GM23338 (cell line): ENCODE data around the gene ATP9B. TPM values are rescaled to one million over a fixed set of nuclear protein-coding genes. Genes with fewer than 3 reads are reported as not detected.

Experiments used
- ATAC-seq: fragments of 200-7000 bp; cut with Tn5 transposase; 3 replicates; pipeline ENCODE4 v1.9.1; 2020
- DNase-seq: peaks from one replicate; pipeline ENCODE4 v3.0.0-alpha.2; 2015; ENCODE audit warnings: low spot score
- H2AFZ ChIP-seq: fragments of 200-600 bp; sonication (generic); 2 replicates; pipeline ENCODE4 v1.8.0; 2016; ENCODE audit warnings: antibody characterized with exemption, mild to moderate bottlenecking, moderate library complexity
- H3F3A ChIP-seq: fragments of 200-600 bp; sonication (generic); replicated peaks from 2 replicates; pipeline ENCODE4 v1.8.0; 2017; ENCODE audit warnings: antibody characterized with exemption, mixed run types, low read depth
- H3K27ac ChIP-seq: fragments of 200-600 bp; sonication (generic); 2 replicates; pipeline ENCODE4 v1.6.1; 2016; ENCODE audit warnings: low read depth
- H3K27me3 ChIP-seq: fragments of 200-600 bp; sonication (generic); 2 replicates; pipeline ENCODE4 v1.8.0; 2016; ENCODE audit warnings: mild to moderate bottlenecking, mixed run types, moderate library complexity; ENCODE audit not compliant: insufficient read depth
- H3K36me3 ChIP-seq: fragments of 200-600 bp; sonication (generic); 2 replicates; pipeline ENCODE4 v1.8.0; 2016; ENCODE audit warnings: mild to moderate bottlenecking; ENCODE audit not compliant: insufficient read depth
- H3K4me1 ChIP-seq: fragments of 200-600 bp; sonication (generic); 2 replicates; pipeline ENCODE4 v1.8.0; 2016; ENCODE audit warnings: mild to moderate bottlenecking, moderate library complexity; ENCODE audit not compliant: insufficient read depth
- H3K4me2 ChIP-seq: fragments of 200-600 bp; sonication (generic); 2 replicates; pipeline ENCODE4 v1.7.1; 2017; ENCODE audit warnings: mixed run types
- H3K4me3 ChIP-seq: fragments of 200-600 bp; sonication (generic); 2 replicates; pipeline ENCODE4 v1.6.1; 2016; ENCODE audit warnings: mixed run types
- H3K79me2 ChIP-seq: fragments of 200-600 bp; sonication (generic); replicated peaks from 2 replicates; pipeline ENCODE4 v1.8.0; 2017; ENCODE audit warnings: mild to moderate bottlenecking; ENCODE audit not compliant: insufficient read depth
- H3K9me2 ChIP-seq: fragments of 200-600 bp; sonication (generic); 2 replicates; pipeline ENCODE4 v1.8.0; 2017; ENCODE audit not compliant: insufficient read depth
- H4K20me1 ChIP-seq: fragments of 200-600 bp; sonication (generic); replicated peaks from 2 replicates; pipeline ENCODE4 v1.8.0; 2017; ENCODE audit warnings: mild to moderate bottlenecking; ENCODE audit not compliant: insufficient read depth
- H3K27ac Mint-ChIP-seq: 2 replicates; pipeline ENCODE4 v1.8.0; 2020; ENCODE audit warnings: inconsistent platforms, mild to moderate bottlenecking, moderate library complexity, mixed read lengths
- H3K27me3 Mint-ChIP-seq: 3 replicates; pipeline ENCODE4 v1.8.0; 2022; ENCODE audit warnings: low read depth, mild to moderate bottlenecking, moderate library complexity, mixed read lengths, inconsistent platforms; ENCODE audit not compliant: insufficient read depth, poor library complexity
- H3K36me3 Mint-ChIP-seq: 3 replicates; pipeline ENCODE4 v1.8.0; 2021; ENCODE audit warnings: low read depth, mild to moderate bottlenecking, inconsistent platforms, moderate library complexity, mixed read lengths
- H3K4me1 Mint-ChIP-seq: 3 replicates; pipeline ENCODE4 v1.8.0; 2020; ENCODE audit warnings: mild to moderate bottlenecking, inconsistent platforms, mixed read lengths
- H3K4me3 Mint-ChIP-seq: 3 replicates; pipeline ENCODE4 v1.8.0; 2021; ENCODE audit warnings: moderate library complexity, mild to moderate bottlenecking, inconsistent platforms, mixed read lengths
- H3K9me3 Mint-ChIP-seq: 3 replicates; pipeline ENCODE4 v1.8.0; 2020; ENCODE audit warnings: moderate library complexity, mild to moderate bottlenecking, inconsistent platforms, mixed read lengths
- CREB1 ChIP-seq: fragments of 250-450 bp; sonication (Bioruptor Pico); IDR thresholded peaks from 2 replicates; pipeline ENCODE4 v1.5.0; 2020; ENCODE audit warnings: low read depth, mild to moderate bottlenecking, moderate library complexity
- CTCF ChIP-seq, 2 experiments: fragments of 200-600 bp in 1 of 2; sonication (generic) in 1 of 2; conservative IDR thresholded peaks; 2 replicates each; pipeline versions ENCODE4 v1.5.1 to v1.6.1; 2016 to 2017; ENCODE audit warnings: antibody characterized with exemption in 2 of 2, low read depth in 2 of 2, mild to moderate bottlenecking in 2 of 2, moderate library complexity in 1 of 2
- ETS1 ChIP-seq: IDR thresholded peaks from 2 replicates; pipeline ENCODE4 v1.6.1; 2016; ENCODE audit warnings: antibody characterized with exemption
- EZH2 ChIP-seq: fragments of 200-600 bp; sonication (generic); IDR thresholded peaks from one replicate; pipeline ENCODE4 v1.8.0; 2017; ENCODE audit warnings: antibody characterized with exemption, mild to moderate bottlenecking, low read depth; ENCODE audit not compliant: unreplicated experiment
- EZH2phosphoT487 ChIP-seq: fragments of 200-600 bp; sonication (generic); IDR thresholded peaks from one replicate; pipeline ENCODE4 v1.8.1; 2018; ENCODE audit warnings: antibody characterized with exemption; ENCODE audit not compliant: unreplicated experiment
- JUNB ChIP-seq: IDR thresholded peaks from one replicate; pipeline ENCODE4 v1.6.1; 2016; ENCODE audit warnings: antibody characterized with exemption; ENCODE audit not compliant: unreplicated experiment
- NANOG ChIP-seq: IDR thresholded peaks from 2 replicates; pipeline ENCODE4 v1.6.1; 2016; ENCODE audit warnings: antibody characterized with exemption, borderline replicate concordance
- POLR2AphosphoS5 ChIP-seq: IDR thresholded peaks from 2 replicates; pipeline ENCODE4 v1.6.1; 2016; ENCODE audit warnings: antibody characterized with exemption, low read depth
- REST ChIP-seq: IDR thresholded peaks from one replicate; pipeline ENCODE4 v1.6.1; 2018; ENCODE audit warnings: antibody characterized with exemption; ENCODE audit not compliant: unreplicated experiment
- STAT1 ChIP-seq: IDR thresholded peaks from one replicate; pipeline ENCODE4 v1.6.1; 2016; ENCODE audit warnings: antibody characterized with exemption; ENCODE audit not compliant: unreplicated experiment
- ZNF114 ChIP-seq: fragments of 250-450 bp; sonication (Bioruptor Pico); IDR thresholded peaks from 2 replicates; pipeline ENCODE4 v1.5.0; 2020; ENCODE audit warnings: mild to moderate bottlenecking, moderate library complexity
- ZNF331 ChIP-seq: fragments of 250-450 bp; sonication (Bioruptor Pico); IDR thresholded peaks from 2 replicates; pipeline ENCODE4 v1.5.0; 2020; ENCODE audit warnings: low read depth, mild to moderate bottlenecking, moderate library complexity
- ZNF462 ChIP-seq: fragments of 250-450 bp; sonication (Bioruptor Pico); IDR thresholded peaks from 2 replicates; pipeline ENCODE4 v1.5.0; 2020; ENCODE audit warnings: mild to moderate bottlenecking, moderate library complexity
- polyA plus RNA-seq: library from polyadenylated mRNA; unstranded; fragments of >200 nt; fragmentation: Nextera tagmentation; extraction: Ambion mirVana; gene quantifications from 2 replicates; pipeline ENCODE4 v1.2.1, GENCODE V29; 2016
- total RNA-seq: library from RNA; depleted of rRNA; stranded (reverse); fragments of >200 nt; shearing (Covaris generic); gene quantifications from 2 replicates; pipeline ENCODE4 v1.2.3, GENCODE V29; 2014

ATP9B gene
- total and polyA plus RNA-seq, 2 experiments from 2014 or later: 14.2 to 25.6 TPM

- DNase-seq (no peak), ATAC-seq (no peak)
- no peaks in the 10 kb centered on the region for H4K20me1 ChIP-seq
- Mint-ChIP-seq H3K36me3 (no peaks in the 10 kb centered on the region), H3K27me3 (no peaks in the 10 kb centered on the region), H3K9me3 (peaks cover 5% of the 10 kb centered on the region; the same call in 1 of the 3 replicates), H3K4me1 (no peaks in the 10 kb centered on the region), H3K4me3 (no peak overlapping the region), H3K27ac (no peak overlapping the region)
- no peak for TF ChIP-seq ZNF331 (CRISPR knock-in tag)
- TF ChIP-seq CTCF (conservative IDR thresholded peaks at IDR 0.05; ENCODE audit: low read depth in 2 of 2): no peak
- TF ChIP-seq ZNF114 (CRISPR knock-in tag): no peak
- TF ChIP-seq NANOG: no peak
- no peak for TF ChIP-seq JUNB
- TF ChIP-seq EZH2: no peak
- no peak for TF ChIP-seq CREB1 (CRISPR knock-in tag)
- no peak for TF ChIP-seq ETS1
- TF ChIP-seq REST: no peak
- TF ChIP-seq ZNF462 (CRISPR knock-in tag): no peak
- no peak for TF ChIP-seq POLR2AphosphoS5
- TF ChIP-seq EZH2phosphoT487: no peak
- TF ChIP-seq STAT1: no peak
- no peak overlapping the region for H3K4me3 ChIP-seq
- H3K4me1 ChIP-seq: no peaks in the 10 kb centered on the region
- no peak overlapping the region for H3K4me2 ChIP-seq
- no peak overlapping the region for H2AFZ ChIP-seq
- H3K79me2 ChIP-seq: no peaks in the 10 kb centered on the region
- no peaks in the 10 kb centered on the region for H3F3A ChIP-seq
- H3K27ac ChIP-seq: no peak overlapping the region
- no peaks in the 10 kb centered on the region for H3K9me2 ChIP-seq
- no peaks in the 10 kb centered on the region for H3K36me3 ChIP-seq
- no peaks in the 10 kb centered on the region for H3K27me3 ChIP-seq
These were observed 11.2 kb upstream of the ATP9B start for GRCh38 chr18:79058007-79058406.
